ENCODE data around the gene GMPPA. TPM values are rescaled to one million over a fixed set of nuclear protein-coding genes. Genes with fewer than 3 reads are reported as not detected.

GMPPA gene
- total RNA-seq, 6 experiments from 2014 or later = 21.7 to 54.1 (median 40.2) TPM

DNA sequence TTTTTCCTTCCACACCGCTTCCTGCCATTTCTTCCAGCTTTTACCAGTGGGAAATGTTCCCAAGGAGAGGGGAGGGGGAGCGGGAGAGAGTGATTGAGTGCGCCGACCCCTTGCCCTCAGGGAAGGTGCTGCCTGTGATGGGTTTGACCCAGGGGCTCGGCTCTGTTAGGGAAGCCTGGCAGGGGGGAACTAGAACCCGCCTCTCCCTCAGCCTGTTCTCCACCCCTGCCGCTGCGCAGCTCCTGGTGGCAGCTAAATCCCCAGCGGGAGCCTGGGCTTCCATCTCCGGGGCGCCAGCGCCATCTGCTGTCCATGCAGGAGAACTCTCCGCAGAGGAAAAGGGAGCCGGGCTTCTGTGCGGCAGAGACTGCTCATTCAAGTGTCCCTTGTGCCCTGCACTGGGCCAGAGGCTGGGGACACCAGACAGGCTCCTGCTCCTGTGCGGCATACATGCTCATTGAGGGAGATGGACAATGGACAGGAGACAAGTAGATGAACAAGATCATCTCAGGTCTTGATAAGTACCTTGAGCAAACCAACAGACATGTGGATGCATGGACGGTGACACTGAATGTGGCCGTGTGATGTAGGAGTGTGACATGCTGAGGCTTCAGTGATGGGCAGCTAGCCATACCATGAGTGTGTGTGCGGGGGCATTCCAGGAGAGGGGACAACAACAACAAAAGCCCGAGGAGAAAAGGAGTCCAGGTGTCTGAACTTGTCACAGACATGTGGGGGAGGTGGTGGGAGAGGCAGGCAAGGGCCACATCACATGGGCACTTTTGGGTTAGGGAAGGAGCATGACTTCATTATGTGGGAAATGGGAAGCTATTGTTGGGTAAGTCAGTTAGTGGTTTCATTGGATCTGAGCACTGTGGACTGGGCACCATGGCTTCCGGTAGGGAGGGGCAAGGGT, 31.6 kb downstream of the GMPPA start:
- H3K4me3 ChIP-seq = no peak overlapping the region
- ATAC-seq = peak; percentile 94 to 98 (median 96)
- H3K4me1 ChIP-seq = no peaks in the 10 kb centered on the region
- peak; percentile 88 to 91 (median 90) for DNase-seq
- H3K36me3 ChIP-seq = no peaks in the 10 kb centered on the region
- H3K27ac ChIP-seq = no peak overlapping the region
- no peaks in the 10 kb centered on the region for H3K27me3 ChIP-seq
- TF ChIP-seq POLR2A (IDR thresholded peaks at IDR 0.05) = no peak
- TF ChIP-seq, protein P1, sequence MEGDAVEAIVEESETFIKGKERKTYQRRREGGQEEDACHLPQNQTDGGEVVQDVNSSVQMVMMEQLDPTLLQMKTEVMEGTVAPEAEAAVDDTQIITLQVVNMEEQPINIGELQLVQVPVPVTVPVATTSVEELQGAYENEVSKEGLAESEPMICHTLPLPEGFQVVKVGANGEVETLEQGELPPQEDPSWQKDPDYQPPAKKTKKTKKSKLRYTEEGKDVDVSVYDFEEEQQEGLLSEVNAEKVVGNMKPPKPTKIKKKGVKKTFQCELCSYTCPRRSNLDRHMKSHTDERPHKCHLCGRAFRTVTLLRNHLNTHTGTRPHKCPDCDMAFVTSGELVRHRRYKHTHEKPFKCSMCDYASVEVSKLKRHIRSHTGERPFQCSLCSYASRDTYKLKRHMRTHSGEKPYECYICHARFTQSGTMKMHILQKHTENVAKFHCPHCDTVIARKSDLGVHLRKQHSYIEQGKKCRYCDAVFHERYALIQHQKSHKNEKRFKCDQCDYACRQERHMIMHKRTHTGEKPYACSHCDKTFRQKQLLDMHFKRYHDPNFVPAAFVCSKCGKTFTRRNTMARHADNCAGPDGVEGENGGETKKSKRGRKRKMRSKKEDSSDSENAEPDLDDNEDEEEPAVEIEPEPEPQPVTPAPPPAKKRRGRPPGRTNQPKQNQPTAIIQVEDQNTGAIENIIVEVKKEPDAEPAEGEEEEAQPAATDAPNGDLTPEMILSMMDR (IDR thresholded peaks at IDR 0.05) = peak; percentile 94 to 98 (median 97)
- no peaks in the 10 kb centered on the region for H3K9me3 ChIP-seq
- 21% methylated on average over 10 of the region's 21 CpGs for WGBS (ENCODE audit: insufficient coverage, low coverage, low lambda C conversion rate, missing lambda C conversion rate)
- intact Hi-C loops (cut with DNase I) = loop anchor here (5.0 to 10.0 kb wide), 3 partner anchors 53 to 123 kb away; no protein-coding TSS in a partner anchor

DNA sequence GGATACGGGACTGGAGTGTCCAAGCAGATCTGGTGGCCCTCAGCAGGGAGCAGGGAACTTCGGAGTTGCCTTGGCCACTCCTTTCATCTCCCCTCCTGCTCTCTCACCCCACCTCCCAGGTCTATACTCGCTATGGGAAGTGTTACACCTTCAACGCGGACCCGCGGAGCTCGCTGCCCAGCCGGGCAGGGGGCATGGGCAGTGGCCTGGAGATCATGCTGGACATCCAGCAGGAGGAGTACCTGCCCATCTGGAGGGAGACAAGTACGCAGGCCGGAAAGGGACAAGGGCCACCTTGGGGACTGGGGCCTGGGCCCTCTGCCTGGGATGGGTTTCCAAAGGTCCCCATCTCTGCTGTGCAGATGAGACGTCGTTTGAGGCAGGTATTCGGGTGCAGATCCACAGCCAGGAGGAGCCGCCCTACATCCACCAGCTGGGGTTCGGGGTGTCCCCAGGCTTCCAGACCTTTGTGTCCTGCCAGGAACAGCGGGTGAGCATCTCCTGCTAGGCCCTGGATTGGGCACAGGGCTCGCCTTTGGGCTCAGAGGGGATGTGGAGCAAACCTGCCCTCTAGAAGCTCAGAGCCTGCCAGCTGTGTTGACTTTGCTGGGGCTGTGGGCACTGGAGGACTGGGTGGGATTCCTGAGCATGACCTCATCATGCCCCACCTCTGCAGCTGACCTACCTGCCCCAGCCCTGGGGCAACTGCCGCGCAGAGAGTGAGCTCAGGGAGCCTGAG, 33.1 kb downstream of the GMPPA start:
- H3K36me3 ChIP-seq = no peaks in the 10 kb centered on the region
- ATAC-seq = no peak
- H3K4me3 ChIP-seq = no peak overlapping the region
- intact Hi-C loops (cut with DNase I) = loop anchor here (5.0 to 10.0 kb wide), 3 partner anchors 55 to 125 kb away; no protein-coding TSS in a partner anchor
- TF ChIP-seq POLR2A (IDR thresholded peaks at IDR 0.05) = no peak
- TF ChIP-seq, protein P1 (IDR thresholded peaks at IDR 0.05) = no peak
- no peak for DNase-seq
- 50% methylated on average over 10 of the region's 20 CpGs for WGBS (ENCODE audit: insufficient coverage, low coverage, low lambda C conversion rate, missing lambda C conversion rate)
- no peaks in the 10 kb centered on the region for H3K4me1 ChIP-seq
- H3K27ac ChIP-seq = no peak overlapping the region
- H3K9me3 ChIP-seq = no peaks in the 10 kb centered on the region
- no peaks in the 10 kb centered on the region for H3K27me3 ChIP-seq

DNA sequence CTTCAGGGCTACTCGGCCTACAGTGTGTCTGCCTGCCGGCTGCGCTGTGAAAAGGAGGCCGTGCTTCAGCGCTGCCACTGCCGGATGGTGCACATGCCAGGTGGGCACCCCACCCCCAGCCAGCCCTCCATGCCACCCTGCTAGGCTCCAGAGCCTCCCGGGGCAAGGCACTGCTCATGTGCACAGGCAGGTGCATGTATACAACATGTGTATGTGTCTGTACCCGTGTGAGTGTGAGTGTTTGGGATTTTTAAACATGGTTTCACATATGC, 33.6 kb downstream of the GMPPA start:
- Histone ChIP-seq H3K36me3 (no peaks in the 10 kb centered on the region), H3K27me3 (no peaks in the 10 kb centered on the region), H3K9me3 (no peaks in the 10 kb centered on the region), H3K4me3 (no peak overlapping the region), H3K27ac (no peak overlapping the region), H3K4me1 (no peaks in the 10 kb centered on the region)
- TF ChIP-seq, protein P1 (IDR thresholded peaks at IDR 0.05) = no peak
- TF ChIP-seq POLR2A (IDR thresholded peaks at IDR 0.05) = no peak
- no peak for ATAC-seq
- intact Hi-C loops (cut with DNase I) = loop anchor here (5.0 to 10.0 kb wide), 3 partner anchors 55 to 125 kb away; no protein-coding TSS in a partner anchor
- no CpG with 5 or more reads among the region's 8 CpGs for WGBS (ENCODE audit: insufficient coverage, low coverage, low lambda C conversion rate, missing lambda C conversion rate)
- no peak for DNase-seq

DNA sequence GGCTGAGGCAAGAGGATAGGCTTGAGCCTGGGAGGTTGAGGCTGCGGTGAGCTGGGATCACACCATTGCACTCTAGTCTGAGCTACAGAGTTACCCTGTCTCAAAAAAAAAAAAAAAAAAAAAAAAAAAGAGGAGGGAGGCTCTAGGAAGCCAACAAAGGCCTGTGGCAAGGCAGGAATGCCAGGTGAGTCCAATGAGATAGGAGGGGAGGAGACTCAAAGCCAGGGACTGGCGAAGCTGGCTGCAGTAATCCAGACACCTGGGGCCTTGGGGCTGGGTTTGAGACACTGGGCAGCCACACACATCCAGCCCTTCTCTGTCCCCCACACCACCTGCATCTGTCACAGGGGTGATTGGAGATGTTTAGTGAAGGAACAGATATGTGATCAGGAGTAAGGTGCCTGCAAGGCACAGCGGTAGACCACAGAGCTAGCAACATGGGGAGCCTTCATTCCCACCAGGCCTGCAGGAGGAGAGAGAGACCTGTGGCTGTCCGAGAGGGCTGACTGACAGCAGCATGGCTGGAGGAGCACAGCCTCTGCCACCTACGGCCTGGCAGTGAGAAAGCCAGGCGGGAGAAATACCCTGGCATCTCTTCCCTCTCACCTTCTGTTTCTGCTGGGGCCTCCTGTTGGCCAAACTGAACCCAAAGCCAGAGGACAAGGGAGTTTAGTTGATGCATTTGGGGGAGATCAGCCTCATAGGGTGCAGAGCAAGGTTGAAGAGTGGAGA, 35.4 kb downstream of the GMPPA start:
- Histone ChIP-seq H3K4me3 (no peak overlapping the region), H3K36me3 (no peaks in the 10 kb centered on the region), H3K27me3 (no peaks in the 10 kb centered on the region), H3K9me3 (no peaks in the 10 kb centered on the region), H3K4me1 (no peaks in the 10 kb centered on the region), H3K27ac (no peak overlapping the region)
- DNase-seq (no peak), ATAC-seq (no peak)
- 60% methylated on average over 2 of the region's 6 CpGs for WGBS (ENCODE audit: insufficient coverage, low coverage, low lambda C conversion rate, missing lambda C conversion rate)
- intact Hi-C loops (cut with DNase I) = loop anchor here (5.0 to 10.0 kb wide), 3 partner anchors 57 to 127 kb away; no protein-coding TSS in a partner anchor
- TF ChIP-seq, protein P1 (IDR thresholded peaks at IDR 0.05) = no peak
- TF ChIP-seq POLR2A (IDR thresholded peaks at IDR 0.05) = no peak

Data from right lobe of liver (tissue), 6 donors.